ENCODE measurements around the gene PKNOX2. TPM values are rescaled to one million over a fixed set of nuclear protein-coding genes. Genes with fewer than 3 reads are reported as not detected.

Gene PKNOX2
- total and polyA plus RNA-seq, 2 of the 8 experiments (the other 6 are each of a cell fraction or from before 2014, with no cell fraction given) = 2.0 TPM

DNA sequence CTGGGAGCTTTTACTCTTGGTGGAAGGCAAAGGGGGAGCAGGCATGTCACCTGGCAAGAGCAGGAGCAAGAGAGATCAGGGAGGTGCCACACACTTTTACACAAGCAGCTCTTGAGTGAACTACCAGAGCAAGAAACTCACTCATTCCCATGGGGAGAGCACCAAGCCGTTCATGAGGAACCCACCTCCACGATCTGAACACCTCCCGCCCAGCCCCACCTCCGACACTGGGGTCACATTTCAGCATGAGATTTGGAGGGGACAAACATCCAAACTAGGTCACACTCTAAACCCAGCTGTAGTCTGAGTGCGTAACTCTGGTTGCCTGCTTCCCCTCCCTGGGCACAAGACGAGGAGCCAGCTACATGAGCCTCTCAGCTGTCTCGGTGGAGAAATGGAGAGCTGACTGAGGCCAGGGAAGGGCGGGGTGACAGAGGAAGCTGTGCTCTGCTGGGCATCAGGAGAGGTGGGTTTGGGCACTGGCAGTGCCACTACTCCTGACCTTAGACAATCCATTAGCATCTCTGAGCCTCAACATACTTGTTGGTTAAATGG is 134.6 kb downstream of the PKNOX2 start:
- Histone ChIP-seq H3K79me1 (ENCODE audit: low read depth, low read length) (no peaks in the 10 kb centered on the region), H3K27ac (ENCODE audit: low read depth, low read length) (no peak overlapping the region), H3K27me3 (replicated peaks in 1 of 4; ENCODE audit: control insufficient read depth in 3 of 4, extremely low read depth in 1 of 4, insufficient read depth in 3 of 4, low read length in 3 of 4) (0 out of 7 replicates have a peak, but pooled peaks cover 0 to 2% (median under 1%) of the 10 kb centered on the region in 4 experiments), H4K5ac (ENCODE audit: insufficient read length, low read depth, low read length) (no peak overlapping the region), H3K14ac (ENCODE audit: insufficient read length) (no peak overlapping the region), H2BK12ac (ENCODE audit: low read depth, low read length) (no peak overlapping the region), H4K8ac (ENCODE audit: extremely low read depth, insufficient read depth, low read length) (peak overlapping the region; percentile 62; the same call in 1 of the 2 replicates), H4K91ac (replicated peaks; ENCODE audit: insufficient read length, low read length) (no peak overlapping the region), H3K23me2 (ENCODE audit: low read depth, low read length) (no peaks in the 10 kb centered on the region), H3K4me3 (ENCODE audit: extremely low read depth in 1 of 4, insufficient read depth in 2 of 4, low read depth in 3 of 4, low read length in 4 of 4) (no peak overlapping the region), H2BK20ac (ENCODE audit: low read length) (no peak overlapping the region), H2BK5ac (ENCODE audit: low read depth, low read length) (no peak overlapping the region), H3K4me1 (replicated peaks in 1 of 4; ENCODE audit: control insufficient read depth in 3 of 4, insufficient read depth in 4 of 4, low read length in 3 of 4) (no peaks in the 10 kb centered on the region), H3K9ac (replicated peaks in 1 of 4; ENCODE audit: extremely low read depth in 1 of 4, low read depth in 3 of 4, low read length in 3 of 4) (no peak overlapping the region), H3K9me3 (ENCODE audit: insufficient read depth in 2 of 2, low read depth in 1 of 2, low read length in 1 of 2) (no peaks in the 10 kb centered on the region), H3K23ac (ENCODE audit: insufficient read length) (no peak overlapping the region), H3K18ac (ENCODE audit: extremely low read depth, low read length) (no peak overlapping the region), H2AFZ (ENCODE audit: low read length) (no peak overlapping the region), H2AK5ac (ENCODE audit: low read depth, low read length) (no peak overlapping the region; the same call in 1 of the 2 replicates), H2BK15ac (ENCODE audit: low read length) (no peak overlapping the region), H3K56ac (replicated peaks; ENCODE audit: insufficient read length, low read depth, low read length) (no peak overlapping the region), H3K79me2 (ENCODE audit: control insufficient read depth in 1 of 2, insufficient read depth in 2 of 2, low read length in 2 of 2) (no peaks in the 10 kb centered on the region), H3K36me3 (ENCODE audit: control insufficient read depth in 2 of 4, insufficient read depth in 4 of 4, low read length in 3 of 4) (no peaks in the 10 kb centered on the region), H4K20me1 (replicated peaks in 1 of 2; ENCODE audit: control insufficient read depth in 1 of 2, insufficient read depth in 2 of 2, low read length in 2 of 2) (peaks cover 0 to 1% of the 10 kb centered on the region in 2 experiments), H3K4me2 (ENCODE audit: insufficient read depth in 1 of 2, low read depth in 2 of 2, low read length in 2 of 2) (no peak overlapping the region), H3K4ac (replicated peaks; ENCODE audit: insufficient read length, low read depth, low read length) (no peak overlapping the region), H2BK120ac (replicated peaks; ENCODE audit: low read depth, low read length) (no peak overlapping the region)
- ChIA-PET POLR2A (ENCODE audit: partially characterized antibody) (no interaction called here), CTCF (ENCODE audit: partially characterized antibody) (interaction anchor here (0.6 to 2.5 kb wide), 3 partner anchors 13 to 57 kb away, joined by 3 to 12 read pairs (median 3); no protein-coding TSS in a partner anchor)
- FAIRE-seq (no peak), DNase-seq (ENCODE audit: low read depth in 1 of 2, low spot score in 2 of 2) (no peak)
- no peak for TF ChIP-seq SRF (IDR thresholded peaks at IDR 0.05; ENCODE audit: low read depth, low read length)
- no peak for TF ChIP-seq TBP (IDR thresholded peaks at IDR 0.05; ENCODE audit: low read depth, low read length)
- no peak for TF ChIP-seq SP1 (IDR thresholded peaks at IDR 0.05; ENCODE audit: low read depth, low read length)
- TF ChIP-seq RXRA (IDR thresholded peaks at IDR 0.05; ENCODE audit: insufficient read depth, low read depth, low read length) = no peak
- TF ChIP-seq BCL11A (IDR thresholded peaks at IDR 0.05; ENCODE audit: low read depth in 2 of 2, low read length in 2 of 2) = no peak
- WGBS, 2 experiments (ENCODE audit: extremely low coverage in 1 of 2, insufficient coverage in 1 of 2, insufficient read length in 1 of 2, insufficient replicate concordance in 2 of 2, low coverage in 1 of 2, low lambda C conversion rate in 2 of 2, missing lambda C conversion rate in 1 of 2) = 90% methylated on average over 8 of the region's 8 CpGs; no CpG with 5 or more reads in 1 of the 2 experiments

All from H1 (cell line).